HG03342 (cell line): ENCODE results near the gene L3HYPDH.

Experiments
- ATAC-seq: cut with Tn5 transposase; IDR thresholded peaks from one replicate; pipeline ENCODE4 v1.9.1; 2021; ENCODE audit warnings: mild to moderate bottlenecking, moderate library complexity; ENCODE audit not compliant: unreplicated experiment

L3HYPDH gene

GRCh38 chr14:59427653-59428580, 56.3 kb downstream of the L3HYPDH start:
- ATAC-seq, result no peak

GRCh38 chr14:59425322-59425935, 58.8 kb downstream of the L3HYPDH start:
- ATAC-seq, result no peak

GRCh38 chr14:59424341-59425071, 59.7 kb downstream of the L3HYPDH start:
- ATAC-seq, result no peak
